GM19397 (cell line): ENCODE data around the gene SMYD3.

Source experiments
- ATAC-seq: cut with Tn5 transposase; IDR thresholded peaks from one replicate; pipeline ENCODE4 v1.9.1; 2021; ENCODE audit warnings: mild to moderate bottlenecking, moderate library complexity; ENCODE audit not compliant: unreplicated experiment

The SMYD3 gene

GRCh38 chr1:246219508-246220030 is 287.5 kb downstream of the SMYD3 start:
- peak; percentile 57 for ATAC-seq

- ATAC-seq: no peak
These were observed 288.4 kb downstream of the SMYD3 start for GRCh38 chr1:246218686-246219085.

GRCh38 chr1:246216906-246217305 is 290.2 kb downstream of the SMYD3 start:
- ATAC-seq: no peak

DNA sequence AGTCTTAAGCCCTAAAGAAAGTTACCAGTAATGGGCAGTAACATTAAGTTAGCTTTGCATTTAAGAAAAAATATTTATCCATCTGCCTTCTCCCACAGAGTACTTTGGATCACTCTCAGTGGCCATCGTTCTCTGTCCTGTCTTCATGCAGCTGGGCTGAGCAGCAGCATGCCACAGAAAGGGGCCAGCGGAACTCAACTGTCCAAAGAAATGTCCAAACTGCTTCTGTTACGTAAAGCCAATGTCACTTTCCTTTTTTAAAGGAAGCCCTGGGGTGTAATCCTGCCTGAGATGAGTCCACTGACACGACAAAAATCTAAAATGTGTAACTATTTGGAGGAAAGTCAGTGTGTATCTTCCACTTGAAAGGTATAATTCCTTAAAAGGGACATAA is 291.6 kb downstream of the SMYD3 start:
- ATAC-seq: no peak

- peak; percentile 90 for ATAC-seq
These were observed 292.2 kb downstream of the SMYD3 start for GRCh38 chr1:246214708-246215509.

DNA sequence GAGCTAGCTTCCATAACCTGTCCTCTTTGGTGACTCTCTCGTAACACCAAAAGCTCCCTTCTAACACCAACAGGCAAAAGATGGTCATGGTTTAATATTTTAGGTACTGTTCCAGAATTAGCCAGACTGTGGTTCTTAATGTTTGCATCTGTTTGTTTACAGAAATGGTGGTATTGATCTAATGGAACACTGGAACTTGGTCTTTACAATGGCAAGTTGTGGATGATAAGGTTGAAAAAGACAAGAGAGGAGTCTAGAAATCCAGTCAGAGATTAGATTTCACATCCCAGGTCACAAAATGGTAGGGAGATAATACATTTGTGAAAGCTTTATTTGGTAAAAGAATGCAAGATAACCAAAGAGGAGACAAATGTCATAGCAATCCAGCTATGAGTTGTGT is 293.1 kb downstream of the SMYD3 start:
- ATAC-seq: no peak

- no peak for ATAC-seq
These were observed 293.6 kb downstream of the SMYD3 start for GRCh38 chr1:246213502-246213901.

DNA sequence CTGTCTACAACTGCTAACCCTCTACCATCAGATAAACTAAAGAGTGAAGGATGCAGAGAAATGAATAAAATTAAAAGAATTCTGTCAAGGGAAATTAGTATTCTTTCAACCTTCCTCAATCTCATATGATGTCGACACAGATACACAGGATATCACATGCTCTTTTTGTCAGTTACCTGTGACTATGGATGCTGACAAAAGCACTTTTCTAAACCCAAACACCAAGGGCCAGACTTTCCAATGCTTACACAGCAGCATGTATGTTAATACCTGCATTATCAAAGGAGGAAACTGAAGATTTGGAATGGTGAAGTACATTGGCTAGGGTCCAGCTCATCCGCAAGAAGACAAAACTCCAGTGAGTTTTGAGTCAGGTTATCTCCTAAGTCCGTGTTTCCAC is 294.0 kb downstream of the SMYD3 start:
- ATAC-seq: no peak

DNA sequence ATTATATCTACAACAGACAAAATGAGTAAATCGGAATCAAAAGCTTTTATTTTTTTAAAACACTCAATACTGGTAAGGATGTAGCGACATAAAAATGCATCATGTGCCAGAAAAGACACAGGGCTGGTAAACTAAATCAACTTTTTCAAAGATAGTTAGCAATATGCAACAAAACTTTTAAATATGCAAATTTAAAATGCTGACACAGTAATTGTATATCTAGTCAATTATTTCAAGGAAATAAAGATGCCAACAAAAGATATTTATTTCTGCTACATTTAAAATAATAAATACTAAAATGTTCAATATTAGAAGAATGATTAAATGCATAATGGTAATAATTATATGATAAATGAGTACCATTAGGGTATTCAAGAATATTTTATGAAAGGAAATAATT is 295.1 kb downstream of the SMYD3 start:
- no peak for ATAC-seq

DNA sequence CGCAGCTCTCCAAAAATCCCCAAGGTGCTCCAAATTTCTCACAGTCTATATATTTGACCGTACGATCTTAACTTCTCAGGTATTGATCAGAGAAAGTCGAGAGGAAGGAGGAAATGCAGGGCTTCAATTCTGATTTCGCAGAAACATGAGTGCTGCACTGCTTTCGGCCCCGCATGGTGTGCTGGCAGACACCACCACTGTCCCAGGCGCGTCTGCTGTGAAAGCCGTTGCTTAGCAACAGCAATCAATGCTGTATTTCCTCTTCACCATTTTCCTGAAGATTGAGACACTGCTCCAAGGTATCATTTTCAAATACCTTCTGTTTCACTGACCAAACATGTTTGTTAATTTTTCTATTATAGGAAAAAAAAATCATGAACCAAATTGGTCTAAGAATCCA is 296.3 kb downstream of the SMYD3 start:
- no peak for ATAC-seq

GRCh38 chr1:246208105-246208504 is 299.0 kb downstream of the SMYD3 start:
- ATAC-seq: no peak

- ATAC-seq: no peak
These were observed 303.9 kb downstream of the SMYD3 start for GRCh38 chr1:246203180-246203579.

- ATAC-seq: no peak
These were observed 306.3 kb downstream of the SMYD3 start for GRCh38 chr1:246200738-246201137.

- ATAC-seq: no peak
These were observed 306.9 kb downstream of the SMYD3 start for GRCh38 chr1:246200225-246200624.

- no peak for ATAC-seq
These were observed 307.9 kb downstream of the SMYD3 start for GRCh38 chr1:246199086-246199645.

DNA sequence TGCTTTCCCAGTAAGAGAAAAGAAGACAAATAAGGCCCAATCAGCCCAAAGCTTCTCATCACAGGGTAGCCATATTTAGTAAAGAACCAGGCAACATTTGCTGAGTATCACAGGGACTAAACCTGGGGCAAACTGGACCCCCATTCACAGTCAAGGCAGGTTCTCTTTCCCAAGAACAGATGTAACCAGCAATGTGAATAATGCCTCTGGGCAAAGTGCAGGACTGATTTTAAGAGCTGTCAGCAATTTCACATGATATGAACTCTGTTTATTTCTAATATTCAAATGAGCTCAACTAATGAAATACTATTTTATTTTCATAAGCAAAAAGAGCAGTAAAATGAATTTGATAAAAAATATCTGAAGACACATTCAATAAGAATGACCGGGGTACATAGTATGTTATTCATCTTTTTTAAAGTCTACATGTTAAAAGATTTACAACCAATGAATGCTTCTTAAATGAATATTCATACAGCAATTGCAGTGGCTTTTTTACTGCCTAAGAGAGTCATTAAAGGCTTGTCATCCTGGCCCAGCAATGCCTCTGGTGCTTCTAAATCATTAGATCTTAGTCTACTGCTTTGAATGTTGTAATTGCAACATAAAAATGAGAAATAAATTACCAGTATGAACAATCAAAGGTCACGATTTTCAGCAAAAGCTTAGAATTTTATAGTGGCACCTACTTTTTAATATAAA is 308.8 kb downstream of the SMYD3 start:
- no peak for ATAC-seq

GRCh38 chr1:246197076-246197475 is 310.0 kb downstream of the SMYD3 start:
- ATAC-seq: no peak

- no peak for ATAC-seq
These were observed 311.8 kb downstream of the SMYD3 start for GRCh38 chr1:246195296-246195695.

DNA sequence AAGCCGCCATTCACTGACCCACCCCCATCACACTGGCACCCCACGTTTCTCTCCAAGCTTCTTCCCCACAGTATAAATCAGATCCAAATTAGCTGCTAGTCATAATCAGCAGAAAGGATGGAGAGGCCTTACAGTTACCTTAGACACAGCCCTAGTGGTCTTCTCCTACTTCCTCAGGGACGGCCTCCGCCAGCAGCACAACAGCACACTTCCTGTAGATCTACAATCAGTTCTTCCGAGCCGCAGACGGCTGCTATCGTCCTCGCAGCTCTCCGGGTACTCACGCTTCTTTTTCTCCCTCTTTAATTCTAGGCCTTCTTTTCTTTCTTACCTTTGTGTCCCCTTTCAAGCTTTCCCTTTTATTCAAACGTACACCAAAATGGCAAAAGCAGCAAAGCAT is 313.5 kb downstream of the SMYD3 start:
- ATAC-seq: no peak

DNA sequence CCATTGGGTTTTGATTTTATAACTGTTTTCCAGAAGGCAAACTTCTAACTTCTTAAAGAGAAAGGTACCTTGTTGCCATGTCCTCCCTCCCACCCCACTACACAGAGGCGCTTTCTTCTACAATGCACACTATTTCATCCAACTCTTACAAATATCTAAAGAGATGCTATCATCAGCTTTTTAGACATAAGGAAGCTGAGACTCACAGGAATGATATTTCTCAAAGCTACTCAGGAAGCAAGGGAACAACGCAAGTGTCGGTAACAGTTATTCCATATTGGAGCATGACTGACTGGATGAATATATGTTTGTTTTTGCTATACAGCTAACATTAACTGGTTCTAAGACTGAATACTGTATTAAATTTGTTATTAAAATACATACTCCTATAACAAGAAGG is 318.0 kb downstream of the SMYD3 start:
- no peak for ATAC-seq

DNA sequence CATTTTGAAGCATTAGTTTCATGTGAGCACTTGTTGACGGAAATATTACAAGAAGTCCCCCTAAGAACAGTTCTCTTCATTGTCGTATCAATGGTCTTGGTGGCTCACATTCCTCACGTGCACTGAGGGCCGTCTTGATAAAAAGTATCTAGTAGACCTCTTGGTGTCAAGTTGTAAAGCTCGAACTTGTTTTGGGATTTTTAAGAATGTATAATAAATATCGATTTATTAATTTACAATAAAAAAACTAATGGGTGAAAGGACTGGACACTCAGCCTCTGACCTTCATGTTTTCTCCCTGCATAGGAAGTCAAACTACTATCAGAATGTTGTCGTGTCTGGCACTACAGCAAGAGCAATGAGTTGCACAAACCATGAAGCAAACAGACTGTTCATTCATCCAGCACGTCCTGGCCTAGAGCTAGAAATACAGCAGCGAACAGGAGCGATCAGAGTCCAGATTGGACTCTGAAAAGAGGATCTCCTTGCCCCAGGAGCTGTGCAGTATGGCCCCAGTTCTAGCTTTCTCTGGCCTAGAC is 319.2 kb downstream of the SMYD3 start:
- ATAC-seq: no peak

DNA sequence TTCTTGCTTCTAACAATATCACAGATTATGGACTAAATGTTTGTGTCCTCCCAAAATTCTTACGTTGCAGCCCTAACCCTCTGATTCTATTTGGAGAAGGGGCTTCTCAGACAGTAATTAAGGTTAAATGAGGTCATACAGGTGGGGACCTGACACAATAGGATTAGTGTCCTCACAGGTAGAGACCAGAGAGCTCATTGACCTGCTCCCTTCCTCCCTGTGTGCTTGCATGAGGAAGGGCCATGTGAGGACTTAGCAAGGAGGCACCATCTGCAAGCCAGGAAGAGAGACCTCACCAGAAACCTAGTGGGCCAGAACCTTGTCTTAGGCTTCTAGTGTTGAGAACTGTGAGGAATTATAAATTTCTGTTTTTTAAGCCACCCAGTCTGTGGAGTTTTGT is 322.6 kb downstream of the SMYD3 start:
- no peak for ATAC-seq
